NCI-H2081 treated with DMSO at 0.1 percent for 48 hours (cell line): ENCODE results near the gene CDKN1A.

Experiments used
- DNase-seq: peaks from one replicate; lab custom pipeline; 2025; lab: John Stamatoyannopoulos, UW

Gene CDKN1A

GRCh38 chr6:36656441-36656840, 22.1 kb upstream of the CDKN1A start:
- no peak for DNase-seq

DNA sequence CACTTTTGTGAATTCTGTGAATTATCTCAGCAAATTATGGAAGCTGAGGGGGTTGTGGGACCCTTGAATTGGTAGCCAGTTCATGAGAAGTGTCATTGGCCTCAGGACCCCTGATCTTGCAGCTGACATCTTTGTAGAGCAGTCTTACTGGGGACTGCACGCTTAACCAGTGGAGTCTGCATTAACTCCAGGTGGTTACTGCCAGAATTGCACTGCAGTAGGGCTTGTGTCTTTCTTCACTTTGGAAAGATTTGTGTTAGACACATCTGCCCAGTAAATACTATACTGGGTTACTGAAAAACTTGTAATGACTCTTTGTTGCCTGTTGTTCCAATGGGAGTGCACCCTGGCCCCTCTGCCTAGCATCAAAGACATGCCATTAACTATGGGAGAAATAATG, 21.2 kb upstream of the CDKN1A start:
- no peak for DNase-seq

- DNase-seq, result no peak
These were observed 20.5 kb upstream of the CDKN1A start for GRCh38 chr6:36657942-36658544.

DNA sequence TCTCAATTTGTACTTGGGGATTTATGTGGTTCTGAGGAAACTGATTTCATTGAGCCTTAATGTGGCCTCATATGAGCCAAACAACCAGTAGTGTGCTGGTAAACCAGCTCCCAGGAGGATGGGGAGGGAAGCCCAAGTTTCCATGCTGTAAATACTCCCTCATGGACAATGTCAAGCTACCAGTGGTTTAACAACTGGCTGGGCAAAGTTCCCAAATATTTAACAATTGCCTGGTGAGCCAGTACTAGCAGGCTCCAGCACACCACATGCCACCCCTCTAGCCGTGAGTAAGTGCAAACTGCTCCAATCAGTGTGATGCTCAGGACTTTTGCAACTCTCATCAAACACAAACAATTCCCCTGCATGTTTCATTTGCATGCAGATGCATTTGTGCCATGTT, 19.2 kb upstream of the CDKN1A start:
- no peak for DNase-seq

GRCh38 chr6:36660771-36661471, 17.6 kb upstream of the CDKN1A start:
- no peak for DNase-seq

GRCh38 chr6:36662380-36662779, 16.1 kb upstream of the CDKN1A start:
- DNase-seq, result no peak

DNA sequence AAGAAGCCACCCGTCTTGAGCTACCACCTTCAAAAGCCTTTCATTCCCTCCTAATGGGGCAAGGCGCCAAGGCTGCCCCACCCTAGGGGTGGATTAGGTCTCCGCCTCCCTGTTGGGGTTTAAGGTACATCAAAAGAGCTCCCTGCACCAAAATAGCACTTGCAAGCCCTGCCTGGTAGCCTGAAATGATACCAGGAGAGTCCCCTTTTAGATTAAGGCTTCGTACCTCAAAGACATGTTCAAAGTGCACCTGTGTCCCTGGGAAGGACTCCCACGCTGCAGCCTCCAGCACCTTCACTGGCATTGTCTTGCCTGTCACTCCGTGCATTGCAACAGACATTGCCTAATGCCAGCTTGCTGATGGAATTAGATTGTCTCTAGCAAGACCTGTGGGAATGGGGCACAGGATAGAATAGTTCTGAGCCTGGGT, 15.7 kb upstream of the CDKN1A start:
- DNase-seq, result no peak

- no peak for DNase-seq
These were observed 14.7 kb upstream of the CDKN1A start for GRCh38 chr6:36663504-36664446.

DNA sequence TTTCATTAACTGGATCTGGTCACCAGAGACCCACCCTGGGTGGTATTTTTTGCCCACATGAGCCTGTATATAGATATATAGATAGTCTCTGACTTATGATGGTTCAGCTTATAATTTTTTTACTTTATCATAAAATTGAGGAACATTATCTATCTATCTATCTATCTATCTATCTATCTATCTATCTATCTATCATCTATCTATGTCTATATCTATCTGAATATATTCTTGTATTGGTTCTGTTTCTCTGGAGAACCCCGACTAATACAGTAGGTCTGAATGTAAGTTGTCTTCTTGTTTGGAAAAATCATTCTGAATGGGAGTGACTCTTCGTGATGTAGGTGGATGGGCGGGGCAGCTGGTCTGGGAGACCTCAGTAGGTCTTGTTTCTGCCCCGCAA, 13.3 kb upstream of the CDKN1A start:
- DNase-seq, result no peak

DNA sequence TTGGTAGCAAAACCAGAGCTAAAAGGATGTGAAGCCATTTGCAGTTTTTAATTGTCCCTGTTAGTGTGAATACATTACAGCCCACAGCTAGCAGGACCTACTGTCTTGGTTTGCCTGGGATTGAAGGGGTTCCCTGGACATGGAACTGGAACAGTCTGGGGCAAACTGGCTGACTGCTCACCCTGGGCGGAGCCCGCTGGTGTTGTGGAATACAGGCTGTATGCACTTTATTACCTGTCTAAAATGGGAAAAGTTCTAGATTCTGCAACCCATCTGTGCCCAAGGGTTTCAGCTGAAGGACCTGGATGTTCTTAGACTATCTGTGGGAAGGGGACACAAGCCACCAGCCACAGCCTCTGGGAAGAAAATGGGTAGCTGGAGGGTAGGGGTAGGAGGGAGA, 12.2 kb upstream of the CDKN1A start:
- DNase-seq, result no peak

- peak; percentile 72 for DNase-seq
These were observed 11.5 kb upstream of the CDKN1A start for GRCh38 chr6:36666826-36667591.

GRCh38 chr6:36668591-36668990, 9.9 kb upstream of the CDKN1A start:
- DNase-seq, result no peak

- DNase-seq, result no peak
These were observed 9.5 kb upstream of the CDKN1A start for GRCh38 chr6:36669002-36669401.

GRCh38 chr6:36670271-36670670, 8.2 kb upstream of the CDKN1A start:
- DNase-seq, result no peak

- no peak for DNase-seq
These were observed 6.7 kb upstream of the CDKN1A start for GRCh38 chr6:36671687-36672375.

GRCh38 chr6:36673882-36674281, 4.6 kb upstream of the CDKN1A start:
- no peak for DNase-seq

DNA sequence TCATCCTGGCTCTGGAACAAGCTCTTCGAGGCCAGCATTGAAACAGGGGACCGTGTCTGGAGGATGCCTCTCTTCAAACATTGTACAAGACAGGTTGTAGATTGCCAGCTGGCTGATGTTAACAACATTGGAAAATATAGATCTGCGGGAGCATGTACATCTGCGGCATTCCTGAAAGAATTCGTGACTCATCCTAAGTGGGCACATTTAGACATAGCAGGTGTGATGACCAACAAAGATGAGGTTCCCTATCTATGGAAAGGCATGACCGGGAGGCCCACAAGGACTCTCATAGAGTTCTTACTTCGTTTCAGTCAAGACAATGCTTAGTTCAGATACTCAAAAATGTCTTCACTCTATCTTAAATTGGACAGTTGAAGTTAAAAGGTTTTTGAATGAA, 3.6 kb upstream of the CDKN1A start:
- DNase-seq, result no peak

- DNase-seq, result no peak
These were observed 2.1 kb upstream of the CDKN1A start for GRCh38 chr6:36676141-36677058.

GRCh38 chr6:36677059-36677749, 1.3 kb upstream of the CDKN1A start:
- no peak for DNase-seq
